ENCODE measurements around the gene MBD3.

Gene MBD3

GRCh38 chr19:1619703-1620102 is 27.0 kb upstream of the MBD3 start:
- in situ Hi-C loops (cut with MboI; ENCODE audit: low sequenced_read_pairs): no loop called here

GRCh38 chr19:1619094-1619439 is 26.4 kb upstream of the MBD3 start:
- in situ Hi-C loops (cut with MboI; ENCODE audit: low sequenced_read_pairs): no loop called here

- in situ Hi-C loops (cut with MboI; ENCODE audit: low sequenced_read_pairs): no loop called here
Observed at GRCh38 chr19:1618157-1619093, 25.8 kb upstream of the MBD3 start.

GRCh38 chr19:1616875-1617274 is 24.2 kb upstream of the MBD3 start:
- in situ Hi-C loops (cut with MboI; ENCODE audit: low sequenced_read_pairs): no loop called here

- in situ Hi-C loops (cut with MboI; ENCODE audit: low sequenced_read_pairs): no loop called here
Observed at GRCh38 chr19:1616396-1616795, 23.7 kb upstream of the MBD3 start.

GRCh38 chr19:1615156-1615765 is 22.6 kb upstream of the MBD3 start:
- in situ Hi-C loops (cut with MboI; ENCODE audit: low sequenced_read_pairs): no loop called here

GRCh38 chr19:1613808-1614570 is 21.3 kb upstream of the MBD3 start:
- in situ Hi-C loops (cut with MboI; ENCODE audit: low sequenced_read_pairs): no loop called here

GRCh38 chr19:1613146-1613545 is 20.5 kb upstream of the MBD3 start:
- in situ Hi-C loops (cut with MboI; ENCODE audit: low sequenced_read_pairs): no loop called here

- in situ Hi-C loops (cut with MboI; ENCODE audit: low sequenced_read_pairs): no loop called here
Observed at GRCh38 chr19:1612114-1613086, 19.7 kb upstream of the MBD3 start.

GRCh38 chr19:1611353-1611752 is 18.7 kb upstream of the MBD3 start:
- in situ Hi-C loops (cut with MboI; ENCODE audit: low sequenced_read_pairs): no loop called here

- in situ Hi-C loops (cut with MboI; ENCODE audit: low sequenced_read_pairs): no loop called here
Observed at GRCh38 chr19:1610579-1610978, 17.9 kb upstream of the MBD3 start.

- in situ Hi-C loops (cut with MboI; ENCODE audit: low sequenced_read_pairs): no loop called here
Observed at GRCh38 chr19:1609680-1610474, 17.2 kb upstream of the MBD3 start.

- in situ Hi-C loops (cut with MboI; ENCODE audit: low sequenced_read_pairs): no loop called here
Observed at GRCh38 chr19:1609103-1609396, 16.4 kb upstream of the MBD3 start.

GRCh38 chr19:1608359-1609102 is 15.9 kb upstream of the MBD3 start:
- in situ Hi-C loops (cut with MboI; ENCODE audit: low sequenced_read_pairs): no loop called here

- in situ Hi-C loops (cut with MboI; ENCODE audit: low sequenced_read_pairs): no loop called here
Observed at GRCh38 chr19:1606138-1606651, 13.5 kb upstream of the MBD3 start.

GRCh38 chr19:1605236-1606137 is 12.8 kb upstream of the MBD3 start, which contains the start of gene UQCR11:
UQCR11 (minus strand) TSS chr19:1605462; CDS start chr19:1605409, 53 bp downstream.
- in situ Hi-C loops (cut with MboI; ENCODE audit: low sequenced_read_pairs): no loop called here

- in situ Hi-C loops (cut with MboI; ENCODE audit: low sequenced_read_pairs): no loop called here
Observed at GRCh38 chr19:1602091-1602707, 9.5 kb upstream of the MBD3 start.

All from hTERT RPE-1 (cell line).